ENCODE measurements around the gene BPNT1.
A peak's percentile ranks its signal among the peaks of the same experiment; 100 is the strongest.
"Not testable (repeated sequence)": the region's sequence is repeated elsewhere in the genome, so short reads cannot be mapped to it uniquely, and the experiment has no call there.

BPNT1 gene, protein sequence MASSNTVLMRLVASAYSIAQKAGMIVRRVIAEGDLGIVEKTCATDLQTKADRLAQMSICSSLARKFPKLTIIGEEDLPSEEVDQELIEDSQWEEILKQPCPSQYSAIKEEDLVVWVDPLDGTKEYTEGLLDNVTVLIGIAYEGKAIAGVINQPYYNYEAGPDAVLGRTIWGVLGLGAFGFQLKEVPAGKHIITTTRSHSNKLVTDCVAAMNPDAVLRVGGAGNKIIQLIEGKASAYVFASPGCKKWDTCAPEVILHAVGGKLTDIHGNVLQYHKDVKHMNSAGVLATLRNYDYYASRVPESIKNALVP

DNA sequence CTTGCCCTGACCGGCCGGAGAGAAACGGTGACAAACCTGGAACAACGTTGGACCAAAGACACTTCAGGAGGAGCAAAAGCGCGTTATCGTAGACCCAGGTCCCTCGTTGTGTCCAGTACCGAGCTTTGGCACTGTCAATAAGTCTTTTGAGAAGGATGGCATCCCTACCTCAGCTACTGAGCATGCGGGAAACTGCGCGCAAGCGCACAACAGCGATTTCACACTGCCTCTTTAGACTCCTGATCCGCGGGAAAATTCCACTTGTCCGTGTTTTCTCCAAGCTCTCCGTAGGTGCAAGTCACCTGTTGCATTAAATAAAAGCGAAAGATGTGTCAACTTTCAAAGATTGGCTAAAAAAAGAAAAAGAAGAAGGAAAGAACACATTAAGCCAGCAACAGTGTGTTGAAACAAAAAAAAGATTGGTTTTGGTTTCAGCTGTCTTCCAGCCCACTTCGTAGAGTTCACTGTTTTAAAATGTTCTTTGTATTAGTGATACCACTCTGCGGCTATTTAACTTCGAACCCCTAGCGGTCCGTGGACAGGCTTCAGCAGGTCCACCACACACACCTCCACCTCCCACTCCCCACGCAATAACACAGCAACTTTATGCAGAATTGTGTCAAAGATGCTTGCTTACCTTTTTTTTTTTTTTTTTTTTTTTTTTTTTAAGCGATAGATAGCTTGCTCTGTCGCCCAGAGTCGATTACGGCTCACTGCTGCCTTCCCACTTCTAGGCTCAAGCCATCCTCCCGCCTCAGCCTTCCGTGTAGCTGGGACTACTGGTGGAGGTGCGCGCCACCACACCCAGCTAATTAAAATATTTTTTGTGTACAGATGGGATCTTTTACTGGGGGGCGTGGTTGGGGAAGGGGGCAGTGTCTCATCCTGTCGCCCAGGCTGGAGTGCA lies at the start of gene BPNT1:
BPNT1 (minus strand) TSS at position 139 of the 907 bp plus-strand sequence. CDS start 9,942 bp downstream, outside the sequence.
- DNase-seq (ENCODE audit: low read depth), result peak; percentile 87

DNA sequence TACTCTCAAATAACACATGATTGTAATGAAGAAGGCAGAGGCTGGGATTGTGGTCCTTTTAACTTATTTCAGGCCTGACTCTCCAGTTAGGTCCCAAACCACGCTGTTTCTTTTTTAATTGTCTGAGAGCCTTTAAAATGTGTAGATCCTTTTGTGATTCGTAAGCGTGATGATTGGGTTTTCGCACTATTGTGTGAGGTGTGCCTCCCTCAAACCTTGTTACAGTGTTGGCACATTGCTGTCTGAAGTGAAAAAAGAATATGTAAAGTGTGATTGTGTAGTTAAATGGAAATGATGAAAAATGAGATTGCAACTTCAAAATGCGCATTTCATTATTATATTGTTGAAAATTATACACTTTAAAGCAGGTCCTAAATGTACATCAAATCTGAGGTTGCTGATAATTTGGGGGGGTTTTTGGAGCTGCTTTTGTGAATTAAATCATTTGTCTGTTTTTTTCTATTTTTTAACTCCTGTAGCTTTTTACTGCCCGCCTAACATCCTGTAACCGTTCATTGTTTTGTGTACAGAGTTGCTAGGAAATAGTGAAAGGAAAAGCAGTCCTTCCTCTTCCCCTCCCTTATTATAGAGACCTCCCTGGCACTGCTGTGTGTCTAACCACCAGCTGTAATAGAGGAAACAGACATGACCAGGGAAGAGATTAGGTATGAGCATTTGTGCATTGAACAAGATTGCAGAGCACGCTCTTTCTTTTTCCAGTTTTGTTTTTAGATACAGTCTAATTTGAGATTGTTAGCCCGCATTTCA lies 47.6 kb upstream of the BPNT1 start:
- no peak for DNase-seq (ENCODE audit: low read depth)

DNA sequence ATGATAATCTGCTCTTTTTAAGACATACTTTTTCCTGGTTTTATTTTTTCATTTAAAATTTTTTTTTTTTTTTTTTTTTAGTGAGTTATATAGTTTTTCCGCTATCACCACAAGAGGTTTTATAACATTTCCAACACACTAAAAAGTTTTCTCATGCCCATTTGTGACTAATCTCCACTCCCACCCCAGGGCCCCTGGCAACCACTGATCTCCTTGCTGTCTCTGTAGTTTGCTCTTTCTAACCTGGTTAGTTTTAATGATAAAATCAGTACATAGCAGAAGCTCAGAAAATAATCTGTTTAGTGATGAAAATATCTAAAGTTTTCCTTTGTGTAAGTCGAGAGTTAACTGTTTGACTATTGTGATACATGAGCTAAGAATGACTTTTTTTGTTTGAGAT lies 46.2 kb upstream of the BPNT1 start:
- DNase-seq (ENCODE audit: low read depth), result no peak

DNA sequence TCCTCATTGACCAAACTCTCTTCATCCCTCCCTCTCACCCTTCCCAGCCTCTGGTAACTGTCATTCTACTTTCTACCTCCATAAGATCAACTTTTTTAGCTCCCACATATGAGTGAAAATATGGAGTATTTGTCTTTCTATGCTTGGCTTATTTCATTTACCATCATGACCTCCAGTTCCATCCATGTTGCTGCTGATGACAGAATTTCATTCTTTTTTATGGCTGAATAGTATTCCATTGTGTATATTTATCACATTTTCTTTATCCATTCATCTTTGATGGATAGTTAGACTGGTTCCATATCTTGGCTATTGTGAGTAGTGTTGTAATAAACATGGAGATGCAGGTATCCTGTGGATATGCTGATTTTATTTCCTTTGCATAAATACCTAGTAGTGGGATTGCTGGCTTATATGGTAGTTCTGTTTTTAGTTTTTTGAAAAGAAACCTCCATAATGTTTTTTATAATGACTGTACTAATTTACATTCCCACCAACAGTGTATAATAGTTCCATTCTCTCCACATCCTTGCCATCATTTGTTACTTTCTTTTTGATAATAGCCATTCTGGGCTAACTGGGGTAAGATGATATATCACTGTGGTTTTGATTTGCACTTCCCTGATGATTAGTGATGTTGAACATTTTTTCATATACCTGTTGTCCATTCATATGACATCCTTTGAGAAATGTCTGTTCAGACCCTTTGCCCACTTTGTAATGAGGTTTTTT lies 40.1 kb upstream of the BPNT1 start:
- no peak for DNase-seq (ENCODE audit: low read depth)

DNA sequence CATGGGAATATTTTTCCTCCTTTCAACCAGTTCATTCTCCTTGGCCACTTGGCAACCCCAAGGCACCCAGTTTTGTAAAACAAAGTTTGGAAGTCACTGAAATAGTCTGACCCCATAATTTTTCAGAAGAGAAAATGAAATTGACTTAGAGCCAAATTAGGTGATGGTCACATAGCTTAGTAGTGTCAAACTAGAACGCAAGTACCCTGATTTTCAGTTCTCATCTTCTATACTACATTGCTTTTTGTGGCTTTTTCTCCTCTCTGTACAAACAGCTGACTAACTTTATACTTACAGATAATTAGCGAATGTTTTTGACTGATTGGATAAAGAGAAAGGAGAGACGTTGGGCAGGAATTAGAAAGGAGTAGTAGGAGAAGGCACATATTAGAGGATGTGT lies 37.5 kb upstream of the BPNT1 start:
- no peak for DNase-seq (ENCODE audit: low read depth)

DNA sequence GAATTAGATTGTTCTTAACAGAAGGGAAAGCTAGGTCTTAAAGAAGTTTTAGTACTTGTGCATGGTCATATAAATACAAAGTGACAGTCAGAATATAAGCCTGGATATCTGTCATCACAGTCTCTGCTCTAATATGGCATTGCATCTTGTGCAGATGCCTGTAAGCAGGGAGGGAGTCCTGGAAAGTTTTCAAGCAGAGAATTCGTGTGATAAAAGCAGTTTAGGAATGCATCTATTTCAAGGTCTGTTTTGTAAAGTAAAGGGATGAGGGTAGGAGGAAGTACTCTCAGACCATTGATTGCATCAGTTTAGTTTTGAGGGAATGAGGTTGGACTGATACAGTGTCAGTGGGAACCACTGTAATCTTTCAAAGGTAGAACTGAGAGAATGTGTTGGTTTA lies 35.0 kb upstream of the BPNT1 start:
- peak; percentile 10 for DNase-seq (ENCODE audit: low read depth)

DNA sequence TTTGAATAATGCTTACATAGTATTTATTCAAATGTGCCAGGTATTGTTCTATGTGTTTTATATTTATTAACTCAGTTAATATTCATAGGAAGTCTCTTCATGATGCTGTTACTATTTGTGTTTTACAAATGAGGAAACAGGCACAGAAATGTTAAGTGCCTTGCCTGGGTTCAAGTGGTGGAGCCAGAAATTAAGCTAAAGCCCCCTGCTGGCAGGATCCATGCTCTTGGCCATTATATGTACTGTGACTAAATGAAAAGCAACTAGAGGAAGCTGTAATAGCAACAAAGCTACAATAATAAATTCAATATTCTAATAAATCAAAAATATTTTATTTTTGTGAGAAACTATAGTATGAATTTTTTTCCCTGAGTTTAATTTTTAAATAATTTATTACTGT lies 34.3 kb upstream of the BPNT1 start:
- no peak for DNase-seq (ENCODE audit: low read depth)

DNA sequence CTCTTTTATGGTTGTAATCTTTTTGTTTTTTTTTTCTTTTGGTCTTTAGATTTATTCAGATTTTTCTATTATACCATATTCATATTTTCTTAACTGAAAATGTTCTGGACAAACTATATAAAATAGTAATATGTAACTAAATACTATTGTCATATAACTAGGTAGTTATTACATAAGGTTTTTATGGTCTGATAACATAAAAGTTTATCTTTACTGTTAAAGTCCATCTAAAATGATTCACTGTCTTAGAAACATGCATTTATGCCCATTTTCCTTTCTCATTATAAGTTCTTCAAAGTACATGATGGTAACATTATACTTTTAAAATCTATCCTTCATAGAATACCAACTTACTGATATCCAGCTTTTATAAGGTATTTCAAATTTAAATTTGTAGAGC lies 33.5 kb upstream of the BPNT1 start:
- no peak for DNase-seq (ENCODE audit: low read depth)

DNA sequence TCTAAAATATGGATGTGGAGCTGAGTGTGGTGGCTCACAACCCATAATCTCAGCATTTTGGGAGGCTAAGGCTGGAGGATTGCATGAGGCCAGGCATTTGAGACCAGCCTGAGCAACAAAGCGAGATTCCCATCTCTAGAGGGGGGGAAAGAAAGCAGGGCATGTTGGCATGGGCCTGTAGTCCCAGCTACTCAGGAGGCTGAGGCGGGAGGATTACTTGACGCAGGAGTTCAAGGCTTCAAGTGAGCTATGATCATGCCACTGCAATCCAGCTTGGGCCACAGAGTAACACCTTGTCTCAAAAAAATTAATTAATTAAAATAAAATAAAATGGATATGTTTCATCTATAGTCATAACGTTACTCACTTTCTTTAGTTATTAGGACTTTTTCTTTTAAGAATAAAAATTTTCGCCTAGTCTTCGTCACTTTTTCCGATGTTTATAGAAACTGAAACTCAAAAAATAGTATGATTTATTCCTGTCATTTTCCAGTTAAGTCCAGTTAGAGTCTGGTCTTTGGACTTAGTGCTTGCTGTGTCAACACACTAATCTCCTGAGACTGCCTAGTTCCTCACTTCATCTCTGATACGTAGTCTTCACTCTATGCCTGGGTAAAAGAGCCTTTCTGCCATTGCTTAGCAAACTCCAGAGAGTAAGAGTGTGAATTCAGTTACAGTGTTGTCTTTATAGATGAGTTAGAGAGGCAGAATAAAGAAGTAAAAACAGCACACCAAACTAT lies 32.4 kb upstream of the BPNT1 start:
- no peak for DNase-seq (ENCODE audit: low read depth)

DNA sequence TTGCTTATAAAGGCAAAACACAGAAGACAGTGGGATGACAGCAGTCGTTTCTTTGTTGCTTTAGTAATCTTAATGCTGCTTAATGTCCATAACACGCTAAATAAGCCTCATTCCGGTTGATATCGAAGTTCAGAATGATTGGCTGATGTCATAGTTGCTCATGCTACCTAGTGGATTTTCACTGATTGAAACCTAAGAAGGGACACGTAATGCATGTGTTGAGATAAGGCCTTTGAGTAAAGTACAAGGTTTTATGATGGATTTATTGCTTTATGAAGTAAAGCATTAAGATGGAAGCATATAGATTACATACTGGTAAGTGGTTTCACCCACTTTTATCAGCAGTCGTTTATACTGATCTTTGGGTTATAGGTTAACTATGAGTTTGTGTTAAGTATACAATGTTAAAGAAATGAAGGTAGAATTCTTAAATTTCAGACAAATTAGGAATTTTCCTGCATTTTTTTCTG lies 29.5 kb upstream of the BPNT1 start:
- no peak for DNase-seq (ENCODE audit: low read depth)

DNA sequence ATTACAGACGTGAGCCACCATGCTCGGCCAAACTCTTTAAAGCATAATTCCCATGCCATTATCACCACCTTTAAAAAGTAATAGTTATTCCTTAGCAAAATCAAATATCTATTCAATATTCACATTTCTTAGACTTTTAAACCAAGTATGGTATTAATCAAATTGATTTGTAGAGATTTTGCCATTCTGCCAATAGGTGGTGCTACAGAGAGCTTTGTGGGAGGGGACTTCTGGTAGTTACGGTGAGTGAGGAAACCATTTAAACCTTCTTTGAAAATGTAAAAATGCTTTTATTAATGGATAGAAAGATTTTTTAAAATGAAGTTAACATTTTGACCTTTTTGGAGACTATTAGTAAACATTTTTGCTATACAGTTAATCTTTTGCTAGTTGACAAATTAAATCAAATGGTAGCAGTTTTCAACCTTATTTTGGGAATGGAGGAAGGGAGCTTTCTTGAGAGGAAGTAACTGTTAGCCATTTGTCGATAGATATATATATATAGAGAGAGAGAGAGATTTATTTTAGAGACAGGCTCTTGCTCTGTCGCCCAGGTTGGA lies 23.6 kb upstream of the BPNT1 start:
- DNase-seq (ENCODE audit: low read depth), result no peak

DNA sequence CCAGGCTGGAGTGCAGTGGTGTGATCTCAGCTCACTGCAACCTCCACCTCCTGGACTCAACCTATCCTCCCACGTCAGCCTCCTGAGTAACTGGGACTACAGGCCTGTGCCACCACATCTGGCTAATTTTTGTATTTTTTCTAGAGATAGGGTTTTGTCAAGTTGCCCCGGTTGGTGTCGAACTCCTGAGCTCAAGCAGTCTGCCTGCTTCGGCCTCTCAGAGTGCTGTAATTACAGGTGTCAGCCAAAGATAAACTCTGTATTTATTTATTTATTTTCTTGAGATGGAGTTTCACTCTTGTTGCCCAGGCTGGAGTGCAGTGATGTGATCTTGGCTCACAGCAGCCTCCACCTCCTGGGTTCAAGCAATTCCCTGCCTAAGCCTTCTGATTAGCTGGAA lies 23.0 kb upstream of the BPNT1 start:
- not testable (repeated sequence) for DNase-seq (ENCODE audit: low read depth)

DNA sequence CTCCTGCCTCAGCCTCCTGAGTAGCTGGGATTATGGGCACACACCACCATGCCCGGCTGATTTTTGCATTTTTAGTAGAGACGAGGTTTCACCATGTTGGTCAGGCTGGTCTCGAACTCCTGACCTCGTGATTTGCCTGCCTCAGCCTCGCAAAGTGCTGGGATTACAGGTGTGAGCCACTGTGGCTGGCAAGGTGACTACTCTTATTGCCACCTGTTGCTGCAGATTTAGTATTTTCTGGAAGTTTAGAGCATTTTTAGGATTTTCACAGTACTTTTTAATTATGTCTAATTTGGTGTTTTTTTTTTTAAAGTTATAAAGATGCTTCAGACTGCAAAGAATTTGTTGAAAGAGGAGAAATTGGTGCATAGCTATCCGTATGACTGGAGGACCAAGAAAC lies 20.9 kb upstream of the BPNT1 start:
- not testable (repeated sequence) for DNase-seq (ENCODE audit: low read depth)

DNA sequence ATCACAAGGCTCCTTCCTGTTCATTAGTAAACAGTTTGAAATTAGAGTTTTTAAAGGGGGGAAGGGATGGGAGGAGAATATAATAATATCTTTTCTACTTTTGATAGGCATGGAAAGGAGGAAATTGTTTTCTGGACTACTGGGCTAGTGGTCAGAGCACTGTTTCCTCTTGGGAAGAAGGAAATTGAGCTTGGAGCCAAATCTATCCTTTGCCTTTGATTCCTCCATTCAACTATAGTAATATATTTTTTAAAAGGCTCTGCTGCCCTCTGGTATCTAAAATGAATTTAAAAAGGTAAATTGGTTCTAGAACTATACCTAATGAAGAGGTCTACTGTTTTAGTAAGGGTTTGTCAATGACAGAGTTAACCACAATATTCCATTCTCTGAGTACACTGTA lies 10.2 kb upstream of the BPNT1 start:
- no peak for DNase-seq (ENCODE audit: low read depth)

DNA sequence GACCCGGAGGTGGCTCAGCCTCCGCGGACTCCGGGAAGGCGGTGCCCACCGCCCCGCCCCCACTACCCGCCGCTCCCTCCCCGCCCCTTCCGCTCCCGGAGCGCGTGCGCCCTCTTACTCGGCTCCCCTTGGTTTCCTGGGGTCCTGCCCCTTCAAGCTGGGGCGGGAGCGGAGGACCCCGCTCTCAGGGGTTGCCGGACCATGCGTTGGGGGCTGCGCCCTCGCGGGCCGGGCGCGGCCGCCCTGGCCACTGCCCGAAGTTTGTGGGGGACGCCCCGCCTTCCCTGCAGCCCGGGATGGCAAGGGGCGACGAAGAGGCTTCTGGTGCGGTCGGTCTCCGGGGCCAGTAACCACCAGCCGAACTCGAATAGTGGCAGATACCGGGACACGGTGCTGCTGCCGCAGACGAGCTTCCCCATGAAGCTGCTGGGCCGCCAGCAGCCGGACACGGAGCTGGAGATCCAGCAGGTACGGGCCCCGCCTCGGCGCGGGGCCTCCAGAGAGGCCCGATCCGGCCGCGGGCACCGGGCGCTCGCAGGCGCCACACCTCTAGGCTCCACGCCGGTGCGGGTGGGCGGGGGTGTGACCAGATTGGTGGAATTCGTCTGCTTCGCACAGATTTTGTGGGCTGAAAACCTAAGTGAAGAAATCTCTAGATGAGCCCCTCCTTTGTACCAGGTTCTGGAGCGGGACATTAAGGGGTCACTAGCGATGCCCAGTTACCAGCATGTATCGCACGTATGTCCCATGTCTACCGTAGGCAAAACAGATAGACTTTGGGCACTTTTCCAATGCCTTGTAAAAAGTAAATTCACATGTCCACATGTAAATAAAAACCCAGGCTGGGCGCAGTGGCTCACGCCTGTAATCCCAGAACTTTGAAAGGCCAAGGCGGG lies 4.7 kb upstream of the BPNT1 start, which contains the start of gene IARS2:
IARS2 (plus strand) TSS at position 117 of the 896 bp plus-strand sequence; CDS start at position 202, 85 bp downstream.
- peak; percentile 46 for DNase-seq (ENCODE audit: low read depth)

DNA sequence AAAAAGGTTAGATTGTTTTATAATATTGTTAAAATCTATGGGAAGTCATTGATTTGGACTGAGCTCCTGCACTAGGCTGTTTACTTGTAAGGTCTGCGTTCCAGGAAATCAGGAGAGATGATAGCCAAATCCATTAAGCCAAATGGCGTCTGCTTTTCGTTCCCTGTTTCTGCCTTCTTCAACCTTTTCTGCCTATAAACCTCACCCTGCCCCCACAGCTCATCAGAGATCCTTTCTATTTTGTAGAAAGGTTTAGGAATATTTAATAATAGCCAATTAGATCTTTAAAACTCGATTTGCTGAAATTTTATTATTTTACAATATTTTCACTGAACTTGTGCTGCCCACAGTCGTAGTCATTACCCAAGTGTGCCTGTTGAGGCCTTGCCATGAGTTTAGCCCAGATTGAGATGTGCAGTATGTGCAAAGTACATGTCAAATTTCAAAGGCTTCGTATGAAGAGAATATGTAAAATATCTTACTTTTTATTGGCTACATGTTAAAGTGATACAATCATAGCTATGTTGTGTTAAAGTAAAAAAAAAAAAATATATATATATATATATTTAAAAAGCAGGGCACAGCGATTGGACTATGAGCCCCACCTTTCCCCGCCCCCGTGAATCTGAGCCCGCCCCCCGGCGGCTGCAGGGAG lies 3.9 kb upstream of the BPNT1 start:
- DNase-seq (ENCODE audit: low read depth), result no peak

DNA sequence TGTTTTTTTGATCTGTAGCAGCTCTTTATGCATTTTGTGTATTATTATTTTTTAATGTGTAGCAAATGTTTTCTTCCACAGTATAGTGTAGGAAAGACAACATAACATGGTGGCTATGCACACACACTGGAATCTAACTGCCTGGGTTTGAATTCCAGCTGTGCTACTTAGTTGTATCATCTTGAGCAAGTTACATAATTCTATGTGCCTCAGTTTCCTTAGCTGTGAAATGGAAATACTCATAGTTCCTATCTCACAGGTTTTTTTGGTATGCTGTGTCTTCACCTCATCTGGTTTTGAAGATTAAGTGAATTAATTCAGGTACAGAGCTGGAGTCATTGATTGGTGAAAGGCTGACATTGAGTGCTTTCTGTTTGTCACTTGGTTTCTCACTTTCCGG lies 3.1 kb upstream of the BPNT1 start:
- no peak for DNase-seq (ENCODE audit: low read depth)

DNA sequence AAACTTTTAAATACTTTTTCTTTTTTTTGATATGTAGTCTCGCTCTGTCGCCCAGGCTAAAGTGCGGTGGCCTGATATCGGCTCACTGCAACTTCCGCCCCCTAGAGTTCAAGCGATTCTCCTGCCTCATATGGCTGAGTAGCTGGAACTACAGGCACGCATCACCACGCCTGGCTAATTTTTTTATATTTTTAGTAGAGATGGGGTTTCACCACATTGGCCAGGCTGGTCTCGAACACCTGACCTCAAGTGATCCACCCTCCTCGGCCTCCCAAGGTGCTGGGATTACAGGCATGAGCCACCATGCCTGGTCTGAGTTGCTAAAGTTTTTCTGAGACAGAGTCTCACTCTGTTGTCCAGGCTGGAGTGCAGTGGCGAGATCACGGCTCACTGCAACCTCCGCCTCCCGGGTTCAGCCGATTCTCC lies 3.3 kb downstream of the BPNT1 start:
- not testable (repeated sequence) for DNase-seq (ENCODE audit: low read depth)

DNA sequence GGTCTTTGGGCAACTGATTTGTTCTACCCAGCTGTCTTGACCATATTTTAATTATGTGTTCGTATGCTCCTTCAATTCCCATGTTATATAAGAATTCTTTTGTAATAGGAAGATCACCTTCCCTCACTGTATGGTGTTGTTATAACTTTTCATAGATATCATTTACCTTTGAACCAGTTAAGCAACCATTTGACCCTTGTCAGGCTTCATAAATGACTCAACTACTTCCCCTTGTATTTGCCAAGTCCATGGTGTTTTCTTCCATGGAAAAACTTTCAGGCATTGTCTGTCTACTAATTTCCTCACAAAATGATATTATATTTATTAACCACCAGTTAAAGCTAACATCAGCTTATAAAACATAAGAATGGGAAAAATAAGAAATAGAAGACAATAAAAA lies 5.1 kb downstream of the BPNT1 start:
- no peak for DNase-seq (ENCODE audit: low read depth)
